Endothelial cell of umbilical vein (primary cell): ENCODE measurements around the gene MAGI1.

ENCODE experiments used
- EZH2 ChIP-seq: IDR thresholded peaks from 2 replicates; pipeline ENCODE4 v1.6.1; 2012; ENCODE audit warnings: borderline replicate concordance, low read depth, mild to moderate bottlenecking, moderate library complexity, low read length, inconsistent platforms; ENCODE audit not compliant: severe bottlenecking
- JUN ChIP-seq: IDR thresholded peaks from 2 replicates; pipeline ENCODE4 v1.6.1; 2011; ENCODE audit warnings: borderline replicate concordance, low read depth; ENCODE audit not compliant: insufficient read length, insufficient read depth
- MYC ChIP-seq: IDR thresholded peaks from one replicate; pipeline ENCODE4 v1.6.1; 2011; ENCODE audit warnings: mild to moderate bottlenecking, low read depth, low read length
- POLR2A ChIP-seq: IDR thresholded peaks from 2 replicates; pipeline ENCODE4 v1.6.1; 2012; ENCODE audit warnings: low read depth, mild to moderate bottlenecking, control low read depth, low read length
- POLR2AphosphoS5 ChIP-seq: IDR thresholded peaks from 2 replicates; pipeline ENCODE4 v1.6.1; 2012; ENCODE audit warnings: low read depth, mild to moderate bottlenecking, control low read depth, low read length, moderate library complexity; ENCODE audit not compliant: insufficient read depth
- TF ChIP-seq, protein P1 (sequence below), 2 donors: IDR thresholded peaks; 1 replicate in 1 of 2; 2 replicates in 1 of 2; pipeline ENCODE4 v1.5.1; 2011; ENCODE audit warnings: low read length in 2 of 2, mild to moderate bottlenecking in 2 of 2, moderate library complexity in 2 of 2, control low read depth in 1 of 2, inconsistent platforms in 1 of 2, low read depth in 1 of 2; ENCODE audit not compliant: insufficient read depth in 1 of 2; ENCODE audit errors: extremely low read depth in 1 of 2

DNA sequence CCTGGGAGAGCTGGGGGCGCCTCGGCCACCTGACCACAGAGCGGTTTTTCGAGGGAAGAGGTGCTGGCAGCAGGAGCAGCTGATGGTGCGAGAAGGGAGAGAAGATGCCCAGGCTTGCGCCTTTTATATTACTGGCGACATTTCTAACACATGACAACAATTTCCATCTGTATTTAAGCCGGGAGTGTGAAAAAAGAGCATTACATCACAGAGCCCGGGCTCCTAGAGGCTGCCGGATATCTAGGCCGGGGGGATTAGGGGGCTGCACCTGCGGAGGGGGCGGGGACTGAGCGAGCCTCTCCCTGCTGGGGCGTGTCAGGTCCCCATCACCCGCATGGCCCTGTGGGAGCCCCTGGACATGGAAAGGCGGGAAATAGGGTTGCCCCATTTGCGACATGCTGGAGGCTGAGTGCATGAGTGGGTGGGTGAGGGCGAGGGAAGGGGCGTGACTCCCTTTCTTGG lies 440.7 kb downstream of the MAGI1 start:
- TF ChIP-seq, protein P1, sequence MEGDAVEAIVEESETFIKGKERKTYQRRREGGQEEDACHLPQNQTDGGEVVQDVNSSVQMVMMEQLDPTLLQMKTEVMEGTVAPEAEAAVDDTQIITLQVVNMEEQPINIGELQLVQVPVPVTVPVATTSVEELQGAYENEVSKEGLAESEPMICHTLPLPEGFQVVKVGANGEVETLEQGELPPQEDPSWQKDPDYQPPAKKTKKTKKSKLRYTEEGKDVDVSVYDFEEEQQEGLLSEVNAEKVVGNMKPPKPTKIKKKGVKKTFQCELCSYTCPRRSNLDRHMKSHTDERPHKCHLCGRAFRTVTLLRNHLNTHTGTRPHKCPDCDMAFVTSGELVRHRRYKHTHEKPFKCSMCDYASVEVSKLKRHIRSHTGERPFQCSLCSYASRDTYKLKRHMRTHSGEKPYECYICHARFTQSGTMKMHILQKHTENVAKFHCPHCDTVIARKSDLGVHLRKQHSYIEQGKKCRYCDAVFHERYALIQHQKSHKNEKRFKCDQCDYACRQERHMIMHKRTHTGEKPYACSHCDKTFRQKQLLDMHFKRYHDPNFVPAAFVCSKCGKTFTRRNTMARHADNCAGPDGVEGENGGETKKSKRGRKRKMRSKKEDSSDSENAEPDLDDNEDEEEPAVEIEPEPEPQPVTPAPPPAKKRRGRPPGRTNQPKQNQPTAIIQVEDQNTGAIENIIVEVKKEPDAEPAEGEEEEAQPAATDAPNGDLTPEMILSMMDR (IDR thresholded peaks at IDR 0.05; ENCODE audit: extremely low read depth in 1 of 2, insufficient read depth in 1 of 2, low read depth in 1 of 2, low read length in 2 of 2) = no peak
- no peak for TF ChIP-seq POLR2AphosphoS5
- TF ChIP-seq POLR2A = no peak
- no peak for TF ChIP-seq EZH2
- TF ChIP-seq JUN = no peak
- no peak for TF ChIP-seq MYC
